Neural crest cell (in vitro differentiated cells): ENCODE data around the gene COX4I1. TPM values are rescaled to one million over a fixed set of nuclear protein-coding genes. Genes with fewer than 3 reads are reported as not detected.

ENCODE experiments used
- DNase-seq: peaks from one replicate; pipeline ENCODE4 v3.0.0; 2021; ENCODE audit warnings: low read depth, mixed read lengths, low spot score
- H3K27ac Mint-ChIP-seq: one replicate; pipeline ENCODE4 v1.8.0; 2021; ENCODE audit warnings: mild to moderate bottlenecking, mixed read lengths; ENCODE audit not compliant: unreplicated experiment
- H3K27me3 Mint-ChIP-seq: 2 replicates; pipeline ENCODE4 v1.8.0; 2021; ENCODE audit warnings: low read depth, mild to moderate bottlenecking, mixed read lengths
- H3K36me3 Mint-ChIP-seq: 2 replicates; pipeline ENCODE4 v1.8.0; 2021; ENCODE audit warnings: low read depth, mild to moderate bottlenecking, mixed read lengths
- H3K4me1 Mint-ChIP-seq: 2 replicates; pipeline ENCODE4 v1.8.0; 2021; ENCODE audit warnings: mixed read lengths
- H3K4me3 Mint-ChIP-seq: one replicate; pipeline ENCODE4 v1.8.0; 2021; ENCODE audit warnings: mild to moderate bottlenecking, mixed read lengths
- H3K9me3 Mint-ChIP-seq: 2 replicates; pipeline ENCODE4 v1.8.0; 2021; ENCODE audit warnings: mixed read lengths
- total RNA-seq: library from RNA; stranded (reverse); gene quantifications from 2 replicates; pipeline ENCODE4 v1.2.1, GENCODE V29; 2021
- TF ChIP-seq, protein P1 (sequence below): fragments of 200-600 bp; sonication (generic); conservative IDR thresholded peaks from 2 replicates; pipeline ENCODE4 v1.5.0; 2021; ENCODE audit warnings: antibody characterized with exemption, mild to moderate bottlenecking

The COX4I1 gene
- total RNA-seq, 1 donor from 2014 or later, result 434 TPM

DNA sequence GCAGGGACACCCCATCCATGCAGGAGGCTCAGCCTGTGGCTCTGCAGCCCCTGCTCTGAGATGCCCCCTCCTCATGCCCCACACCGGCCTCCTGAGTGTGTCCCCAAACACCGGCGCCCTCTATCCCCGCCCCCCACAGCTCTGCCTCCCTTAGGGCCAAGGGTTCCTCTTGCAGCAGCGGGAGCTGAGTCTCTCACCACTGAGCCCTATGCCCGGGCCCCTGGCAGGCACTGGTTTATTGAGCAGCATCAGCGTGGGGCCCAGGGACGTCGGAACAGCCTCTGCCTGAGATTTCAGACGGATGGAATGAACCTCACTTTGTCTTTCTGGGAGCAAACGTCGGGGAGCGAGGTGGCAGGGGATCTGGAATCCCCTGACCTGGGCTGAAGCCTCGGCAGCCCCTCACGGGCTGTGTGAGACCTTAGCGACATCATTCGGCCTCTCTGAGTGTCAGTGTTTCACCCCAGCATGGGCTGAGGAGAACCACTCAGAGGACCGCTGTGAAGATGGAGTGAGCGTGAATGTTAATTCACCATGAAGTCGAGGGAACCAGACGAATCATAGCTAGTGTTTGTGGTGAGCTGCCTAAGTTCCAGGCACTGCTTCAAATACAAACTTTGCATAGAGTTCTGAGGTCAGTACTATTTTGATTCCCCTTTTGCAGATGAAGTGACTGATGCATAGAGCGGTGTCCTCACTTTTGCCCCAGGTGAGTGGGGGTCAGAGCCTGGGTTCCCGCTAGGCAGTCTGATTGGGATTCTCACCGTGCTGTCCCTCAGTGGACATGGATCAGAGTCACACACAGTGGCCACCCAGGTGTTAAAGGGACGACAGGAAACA lies 43.3 kb upstream of the COX4I1 start:
- H3K9me3 Mint-ChIP-seq, result no peaks in the 10 kb centered on the region
- H3K4me1 Mint-ChIP-seq, result no peaks in the 10 kb centered on the region
- peaks cover 36% of the 10 kb centered on the region for H3K27me3 Mint-ChIP-seq
- no peak for DNase-seq
- H3K36me3 Mint-ChIP-seq, result no peaks in the 10 kb centered on the region
- no peak overlapping the region for H3K4me3 Mint-ChIP-seq
- H3K27ac Mint-ChIP-seq, result no peak overlapping the region
- TF ChIP-seq, protein P1, sequence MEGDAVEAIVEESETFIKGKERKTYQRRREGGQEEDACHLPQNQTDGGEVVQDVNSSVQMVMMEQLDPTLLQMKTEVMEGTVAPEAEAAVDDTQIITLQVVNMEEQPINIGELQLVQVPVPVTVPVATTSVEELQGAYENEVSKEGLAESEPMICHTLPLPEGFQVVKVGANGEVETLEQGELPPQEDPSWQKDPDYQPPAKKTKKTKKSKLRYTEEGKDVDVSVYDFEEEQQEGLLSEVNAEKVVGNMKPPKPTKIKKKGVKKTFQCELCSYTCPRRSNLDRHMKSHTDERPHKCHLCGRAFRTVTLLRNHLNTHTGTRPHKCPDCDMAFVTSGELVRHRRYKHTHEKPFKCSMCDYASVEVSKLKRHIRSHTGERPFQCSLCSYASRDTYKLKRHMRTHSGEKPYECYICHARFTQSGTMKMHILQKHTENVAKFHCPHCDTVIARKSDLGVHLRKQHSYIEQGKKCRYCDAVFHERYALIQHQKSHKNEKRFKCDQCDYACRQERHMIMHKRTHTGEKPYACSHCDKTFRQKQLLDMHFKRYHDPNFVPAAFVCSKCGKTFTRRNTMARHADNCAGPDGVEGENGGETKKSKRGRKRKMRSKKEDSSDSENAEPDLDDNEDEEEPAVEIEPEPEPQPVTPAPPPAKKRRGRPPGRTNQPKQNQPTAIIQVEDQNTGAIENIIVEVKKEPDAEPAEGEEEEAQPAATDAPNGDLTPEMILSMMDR, result no peak

DNA sequence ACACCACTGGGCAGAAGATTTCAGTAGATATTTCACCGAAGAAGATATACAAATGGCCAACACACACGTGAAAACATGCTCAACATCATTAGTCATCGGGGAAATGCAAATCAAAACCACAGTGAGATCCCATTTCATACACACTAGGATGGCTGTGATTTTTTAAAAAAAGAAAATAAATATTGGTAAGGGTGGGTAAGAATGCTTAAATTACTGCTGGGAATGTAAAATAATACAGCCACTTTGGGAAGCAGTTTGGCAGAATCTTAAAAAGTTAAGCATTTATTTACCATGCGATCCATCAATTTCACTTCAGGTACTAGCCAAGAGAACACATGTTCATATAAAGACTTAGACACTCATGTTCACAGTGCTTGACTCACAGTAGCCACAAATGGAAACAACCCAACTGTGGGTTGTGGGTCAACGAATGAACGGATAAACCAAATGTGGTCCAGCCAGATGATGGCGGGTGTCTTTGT lies 42.1 kb upstream of the COX4I1 start:
- H3K27me3 Mint-ChIP-seq, result peaks cover 26% of the 10 kb centered on the region
- no peaks in the 10 kb centered on the region for H3K4me1 Mint-ChIP-seq
- H3K27ac Mint-ChIP-seq, result no peak overlapping the region
- TF ChIP-seq, protein P1, result no peak
- H3K36me3 Mint-ChIP-seq, result no peaks in the 10 kb centered on the region
- no peak for DNase-seq
- H3K4me3 Mint-ChIP-seq, result no peak overlapping the region
- no peaks in the 10 kb centered on the region for H3K9me3 Mint-ChIP-seq

DNA sequence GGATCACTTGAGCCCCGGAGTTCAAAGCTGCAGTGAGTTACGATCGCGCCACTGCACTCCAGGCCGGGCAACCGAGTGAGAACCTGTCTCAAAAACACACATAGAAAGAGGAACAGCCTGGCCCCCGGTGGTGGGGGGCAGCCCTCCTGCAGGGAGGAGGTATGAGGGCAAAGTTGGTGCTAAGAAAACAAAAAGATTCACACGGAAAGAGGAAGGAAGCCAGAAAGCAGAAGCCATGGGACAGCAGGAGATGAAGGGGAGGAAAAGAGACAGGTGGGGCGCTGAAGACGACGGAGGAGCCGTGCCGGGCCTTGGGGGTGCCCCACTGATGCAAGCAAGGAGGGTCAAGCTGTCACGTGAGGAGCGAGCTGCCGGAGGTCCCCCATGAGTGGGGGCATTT lies 40.4 kb upstream of the COX4I1 start:
- Mint-ChIP-seq H3K9me3 (no peaks in the 10 kb centered on the region), H3K4me1 (no peaks in the 10 kb centered on the region), H3K27ac (no peak overlapping the region), H3K27me3 (peaks cover 15% of the 10 kb centered on the region), H3K36me3 (no peaks in the 10 kb centered on the region), H3K4me3 (no peak overlapping the region)
- no peak for DNase-seq
- TF ChIP-seq, protein P1, result no peak

DNA sequence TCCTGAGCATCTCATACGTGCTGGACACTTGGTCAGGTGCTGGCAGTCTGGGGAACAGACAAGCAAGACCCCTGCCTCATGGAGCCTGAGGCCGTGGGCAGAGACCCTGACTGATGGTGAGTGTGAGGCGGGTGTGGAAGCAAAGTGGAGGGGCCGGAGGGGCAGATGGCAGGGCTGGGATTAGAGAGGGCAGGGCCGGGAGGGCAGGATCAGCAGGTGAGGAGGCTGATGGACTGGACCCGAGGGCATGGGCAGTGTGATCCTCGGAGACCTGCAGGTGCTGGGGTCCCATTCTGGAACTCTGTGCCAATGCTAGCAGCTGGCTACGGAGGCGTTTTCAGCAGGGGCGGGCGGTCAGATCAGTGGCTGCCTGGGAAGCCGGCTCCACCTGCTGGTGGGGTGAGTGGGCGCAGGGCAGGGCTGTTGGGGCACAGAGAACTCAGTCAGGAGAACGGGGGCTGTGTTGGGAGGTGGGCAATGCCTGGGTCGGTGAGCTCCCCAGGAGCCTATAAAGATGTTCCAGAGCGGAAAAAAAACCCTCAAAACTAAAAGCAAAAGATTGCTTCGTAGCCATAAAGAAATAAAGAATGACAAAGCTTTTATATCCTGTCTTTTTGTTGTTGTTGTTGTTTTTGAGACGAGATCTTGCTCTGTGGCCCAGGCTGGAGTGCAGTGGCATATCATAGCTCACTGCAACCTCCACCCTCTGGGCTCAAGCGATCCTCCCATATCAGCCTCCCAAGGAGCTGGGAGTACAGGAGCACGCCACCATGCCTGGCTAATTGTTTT lies 39.7 kb upstream of the COX4I1 start:
- TF ChIP-seq, protein P1, result peak; percentile 47
- no peak overlapping the region for H3K4me3 Mint-ChIP-seq
- H3K27ac Mint-ChIP-seq, result no peak overlapping the region
- peaks cover 15% of the 10 kb centered on the region for H3K27me3 Mint-ChIP-seq
- no peaks in the 10 kb centered on the region for H3K36me3 Mint-ChIP-seq
- H3K9me3 Mint-ChIP-seq, result no peaks in the 10 kb centered on the region
- no peak for DNase-seq
- H3K4me1 Mint-ChIP-seq, result no peaks in the 10 kb centered on the region

DNA sequence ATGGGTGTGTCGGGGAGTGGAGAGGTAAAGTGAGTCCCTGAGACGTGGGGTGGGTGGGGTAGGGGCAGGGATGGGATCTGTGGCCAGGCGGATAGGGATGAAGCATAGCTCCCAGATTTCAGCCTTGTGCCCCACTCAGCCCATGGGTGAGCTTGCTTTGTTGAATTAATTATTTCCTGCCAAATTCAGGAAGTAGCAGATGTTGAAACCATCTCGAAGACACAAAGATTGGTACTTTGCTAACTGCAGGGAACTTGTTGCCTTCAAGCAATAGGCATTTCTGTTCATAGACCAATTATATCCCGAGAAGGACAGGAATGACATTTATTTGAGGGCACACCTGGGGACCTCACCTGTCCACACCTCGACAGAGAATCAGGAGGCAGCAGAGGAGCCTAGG lies 37.6 kb upstream of the COX4I1 start:
- no peaks in the 10 kb centered on the region for H3K9me3 Mint-ChIP-seq
- TF ChIP-seq, protein P1, result no peak
- no peaks in the 10 kb centered on the region for H3K36me3 Mint-ChIP-seq
- no peak overlapping the region for H3K27ac Mint-ChIP-seq
- H3K4me1 Mint-ChIP-seq, result no peaks in the 10 kb centered on the region
- DNase-seq, result no peak
- H3K27me3 Mint-ChIP-seq, result peaks cover 12% of the 10 kb centered on the region
- H3K4me3 Mint-ChIP-seq, result no peak overlapping the region
